H1 (cell line): ENCODE results near the gene CHD6.

Source experiments
- ATF2 ChIP-seq: IDR thresholded peaks from 2 replicates; pipeline ENCODE4 v1.6.1; 2012; ENCODE audit warnings: low read length, inconsistent platforms
- CTCF ChIP-seq, 3 experiments: IDR thresholded peaks; 1 replicate in 2 of 3; 2 replicates in 1 of 3; pipeline versions ENCODE4 v1.5.1 to v1.6.1; 2011; ENCODE audit warnings: low read length in 3 of 3, mild to moderate bottlenecking in 3 of 3, inconsistent platforms in 2 of 3, low read depth in 1 of 3, moderate library complexity in 1 of 3; ENCODE audit not compliant: insufficient read depth in 1 of 3; ENCODE audit errors: control extremely low read depth in 1 of 3
- E2F6 ChIP-seq: IDR thresholded peaks from 2 replicates; pipeline ENCODE4 v1.6.1; 2012; ENCODE audit warnings: inconsistent platforms
- EZH2 ChIP-seq: fragments of 200-600 bp; sonication (generic); IDR thresholded peaks from 2 replicates; pipeline ENCODE4 v1.7.1; 2012; ENCODE audit warnings: low read depth, mild to moderate bottlenecking, moderate library complexity, low read length, inconsistent platforms; ENCODE audit not compliant: severe bottlenecking
- MAX ChIP-seq: IDR thresholded peaks from 2 replicates; pipeline ENCODE4 v1.6.1; 2012; ENCODE audit warnings: inconsistent platforms
- POLR2A ChIP-seq, 2 experiments: IDR thresholded peaks; 1 replicate in 1 of 2; 2 replicates in 1 of 2; pipeline ENCODE4 v1.6.1; 2011; ENCODE audit warnings: low read depth in 2 of 2, low read length in 2 of 2, mild to moderate bottlenecking in 2 of 2; ENCODE audit errors: control extremely low read depth in 1 of 2
- USF2 ChIP-seq: IDR thresholded peaks from 2 replicates; pipeline ENCODE4 v1.6.1; 2011; ENCODE audit warnings: low read length, improper control_type of control experiment

GRCh38 chr20:41476446-41476845 lies 141.7 kb downstream of the CHD6 start:
- TF ChIP-seq CTCF (IDR thresholded peaks at IDR 0.05; ENCODE audit: control extremely low read depth in 1 of 3, insufficient read depth in 1 of 3, low read depth in 1 of 3, low read length in 3 of 3) (no peak), MAX (no peak), EZH2 (no peak), POLR2A (IDR thresholded peaks at IDR 0.05; ENCODE audit: control extremely low read depth in 1 of 2, low read depth in 2 of 2, low read length in 2 of 2) (no peak), ATF2 (no peak), E2F6 (no peak), USF2 (no peak)
